Spleen (tissue), 7 donors: Measurements from ENCODE around the gene TTC5.

Source experiments
- CTCF ChIP-seq, 11 experiments: fragments of 200-600 bp in 7 of 11; fragments of 450-650 bp in 4 of 11; sonication (generic) in 4 of 11; IDR thresholded peaks in 8 of 11; conservative IDR thresholded peaks in 3 of 11; 1 replicate in 7 of 11; 2 replicates in 4 of 11; pipeline versions ENCODE4 v1.4.0 to v1.8.0; 2016 to 2021; ENCODE audit warnings: antibody characterized with exemption in 11 of 11, inconsistent platforms in 4 of 11, mild to moderate bottlenecking in 1 of 11
- POLR2AphosphoS5 ChIP-seq, 3 donors: sonication (generic); formaldehyde crosslinking; IDR thresholded peaks; one replicate each; pipeline ENCODE4 v1.5.1; 2017; ENCODE audit warnings: antibody characterized with exemption in 3 of 3
- donor health status: DM: no; HTN: no; CAD: no; lungs with moderate emphysema.
- donor health status: DM: no; HTN: no; CAD: no.
- donor health status: DM: no; HTN: no; CAD: no.

DNA sequence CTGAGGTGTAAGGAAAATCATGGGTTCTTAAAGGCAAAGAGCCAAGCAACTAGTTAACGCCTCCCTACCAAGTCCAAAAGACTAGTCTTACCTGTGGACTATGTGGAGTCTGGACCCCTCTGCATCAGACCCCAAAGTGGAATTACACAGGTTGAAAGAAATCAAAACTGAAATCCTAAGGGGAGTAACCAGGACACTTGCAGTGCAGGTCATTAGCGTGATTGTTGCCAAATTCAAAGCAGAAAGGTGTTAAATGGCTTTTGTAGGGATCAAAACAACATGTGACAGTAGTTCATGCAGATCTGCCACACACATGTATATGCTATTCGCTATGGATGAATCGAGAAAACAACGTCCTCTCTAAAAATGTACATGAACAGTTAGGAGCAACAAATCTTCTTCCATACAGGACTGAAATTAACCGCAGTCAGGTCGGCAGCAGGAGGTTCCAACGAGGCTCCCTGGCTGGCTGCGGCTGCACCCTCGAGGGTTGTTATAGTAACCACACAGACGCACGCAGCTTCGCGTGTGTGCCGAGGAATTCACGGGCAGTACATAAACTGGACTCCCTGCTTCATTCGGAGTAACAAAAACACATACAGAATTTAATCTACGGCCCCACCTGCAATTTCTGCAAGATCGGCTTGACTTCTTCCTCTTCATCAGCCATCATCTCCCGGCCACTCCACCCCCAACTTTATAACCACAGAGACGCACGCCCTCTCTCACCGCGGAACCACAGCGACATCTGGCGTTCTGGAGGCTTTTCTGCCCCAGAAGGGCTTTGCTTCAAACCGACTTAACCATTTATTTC, at the start of gene TTC5:
- TF ChIP-seq CTCF (IDR thresholded peaks at IDR 0.05 in 8 of 11, conservative IDR thresholded peaks at IDR 0.05 in 3 of 11) (peak; percentile 61 to 94 (median 92)), POLR2AphosphoS5 (IDR thresholded peaks at IDR 0.05) (peak in 2 of 3 donors; percentile 61 to 80)
